ENCODE data around the gene COPB1.

- TF ChIP-seq CTCF (IDR thresholded peaks at IDR 0.05; ENCODE audit: low read depth, low read length) (no peak), POLR2A (IDR thresholded peaks at IDR 0.05; ENCODE audit: extremely low read depth, insufficient read length) (no peak), MAX (IDR thresholded peaks at IDR 0.05; ENCODE audit: low read depth, low read length) (no peak), MYC (IDR thresholded peaks at IDR 0.05; ENCODE audit: low read depth, low read length) (no peak)
Measured at GRCh38 chr11:14500181-14500651, 605 bp upstream of the COPB1 start.
